Liver (tissue), 3 donors: Measurements from ENCODE around the gene PPP1R13B.

Source experiments
- CTCF ChIP-seq: fragments of 150-350 bp; IDR thresholded peaks from 2 replicates; pipeline ENCODE4 v1.5.1; 2017; ENCODE audit warnings: improper control_type of control experiment, low read depth, low read length; ENCODE audit not compliant: missing input control
- EGR1 ChIP-seq, 2 donors: IDR thresholded peaks; 2 replicates each; pipeline ENCODE4 v1.6.1; 2016 to 2018; ENCODE audit warnings: antibody characterized with exemption in 2 of 2, low read depth in 2 of 2
- SP1 ChIP-seq: IDR thresholded peaks from 2 replicates; pipeline ENCODE4 v1.6.1; 2018; ENCODE audit warnings: antibody characterized with exemption, mild to moderate bottlenecking
- donor health status: healthy.
- donor health status: healthy.

DNA sequence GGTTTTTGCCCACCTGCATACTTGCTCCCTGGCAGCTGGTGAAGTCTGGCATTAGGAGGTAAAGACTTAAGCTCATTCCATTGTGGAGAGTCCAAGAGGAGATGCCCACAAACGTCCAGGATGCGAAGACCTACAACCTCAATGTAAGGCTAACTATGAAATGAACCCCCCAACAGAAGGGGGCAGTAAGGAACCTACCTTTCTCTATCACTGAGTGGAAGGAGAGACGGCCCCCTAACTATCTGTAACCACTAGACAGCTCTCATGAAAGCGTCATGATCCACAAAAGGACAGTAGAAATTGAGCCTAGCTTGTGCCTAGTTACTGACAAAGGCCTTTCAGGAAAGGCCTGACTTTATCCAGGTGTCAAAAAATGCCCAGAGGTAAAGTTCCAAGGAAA lies 76.5 kb downstream of the PPP1R13B start:
- TF ChIP-seq EGR1 (IDR thresholded peaks at IDR 0.05; ENCODE audit: low read depth in 2 of 2): no peak
- no peak for TF ChIP-seq CTCF
- no peak for TF ChIP-seq SP1
